Heart right ventricle (tissue), 16 donors: Measurements from ENCODE around the gene NFIB. TPM values are rescaled to one million over a fixed set of nuclear protein-coding genes. Genes with fewer than 3 reads are reported as not detected.
A peak's percentile ranks its signal among the peaks of the same experiment; 100 is the strongest.

ENCODE experiments used
- ATAC-seq, 8 donors: fragments of 200-7000 bp; cut with Tn5 transposase; one replicate each; pipeline ENCODE4 v1.9.1; 2020; ENCODE audit warnings: mild to moderate bottlenecking in 8 of 8, moderate library complexity in 8 of 8, moderate number of reproducible peaks in 1 of 8
- DNase-seq, 2 donors: peaks; one replicate each; pipeline ENCODE4 v3.0.0-alpha.2; 2020
- H3K27ac ChIP-seq, 10 donors: fragments of 200-600 bp; sonication (generic) in 2 of 10; one replicate each; pipeline versions ENCODE4 v1.5.0 to v1.8.0; 2020 to 2022; ENCODE audit warnings: mild to moderate bottlenecking in 3 of 10
- H3K27me3 ChIP-seq, 7 donors: fragments of 200-600 bp; one replicate each; pipeline ENCODE4 v1.8.0; 2021 to 2022; ENCODE audit warnings: mild to moderate bottlenecking in 2 of 7
- H3K36me3 ChIP-seq, 9 donors: fragments of 200-600 bp; sonication (generic) in 1 of 9; one replicate each; pipeline versions ENCODE4 v1.5.0 to v1.8.0; 2020 to 2022; ENCODE audit warnings: mild to moderate bottlenecking in 2 of 9
- H3K4me1 ChIP-seq, 9 donors: fragments of 200-600 bp; sonication (generic) in 1 of 9; one replicate each; pipeline versions ENCODE4 v1.5.0 to v1.8.0; 2020 to 2022; ENCODE audit warnings: mild to moderate bottlenecking in 4 of 9
- H3K4me3 ChIP-seq, 10 donors: fragments of 200-600 bp; sonication (generic) in 2 of 10; one replicate each; pipeline versions ENCODE4 v1.5.0 to v1.8.0; 2020 to 2022; ENCODE audit warnings: mild to moderate bottlenecking in 7 of 10, moderate library complexity in 2 of 10
- H3K9me3 ChIP-seq, 11 donors: fragments of 200-600 bp in 10 of 11; sonication (generic) in 2 of 11; one replicate each; pipeline versions ENCODE4 v1.5.0 to v1.8.0; 2013 to 2022; ENCODE audit warnings: mild to moderate bottlenecking in 2 of 11, control low read depth in 1 of 11, moderate library complexity in 1 of 11
- CTCF ChIP-seq, 9 donors: fragments of 200-600 bp; sonication (generic) in 2 of 9; IDR thresholded peaks; one replicate each; pipeline versions ENCODE4 v1.5.0 to v1.8.0; 2021 to 2022; ENCODE audit warnings: antibody characterized with exemption in 9 of 9, mild to moderate bottlenecking in 5 of 9, moderate library complexity in 1 of 9
- WGBS, 2 donors: extraction: QIAGEN DNeasy Blood & Tissue Kit; methylation state at CpG; one replicate each; pipeline ENCODE4 v1.1.7; 2013; ENCODE audit warnings: inconsistent platforms in 1 of 2; 5-methylcytosine and 5-hydroxymethylcytosine counted together
- intact Hi-C, 10 donors: fragments of 100-400 bp; cut with DNase I; formaldehyde crosslinking; loops; one replicate each; pipeline versions ENCODE4 v1.11.1 to v1.14.2; 2022
- polyA plus RNA-seq, 2 donors: library from polyadenylated mRNA; stranded (reverse); fragments of 200-250 nt; gene quantifications; one replicate each; pipeline ENCODE4 v1.2.3, GENCODE V29; 2013
- total RNA-seq, 10 donors: library from RNA; stranded (reverse); fragmentation: NEBNext Ultra II Directional in 3 of 10; extraction: Animal tissue kit (Norgen Biotek cat#: 25700) in 3 of 10; gene quantifications; one replicate each; pipeline versions ENCODE4 v1.2.1 to v1.2.4, GENCODE V29; 2021 to 2023
- donor health status: Arrhythmogenic right ventricular cardiomyopathy.
- donor health status: ischemic (EF 13 %, LVEDD 7.1; RV severe dilation, severe dysfunction).
- donor health status: healthy with polysubstance abuse.
- donor health status: DM: no; HTN: yes; CAD: no.
- donor health status: DM: no; HTN: no; CAD: no.
- donor health status: ischemic (EF 25% LVEDD 6.9; RV normal size, moderate dysfunction).
- donor health status: ischemic (EF 25% LVEDD 5.7; RV mildly dilated, moderate dysfunction).
- donor health status: healthy.
- donor health status: DM: yes; HTN: yes; CAD: no.
- donor health status: Ischemic cardiomyopathy.
- donor health status: ischemic (EF 35%, LVEDD 5.7; RV mildly dilated, moderate dysfunction).
- donor health status: nonischemic (EF 11% LVEDD 7.7; RV severe dilation, severe dysfunction).
- donor health status: DM: yes; HTN: yes; CAD: no.
- donor health status: PGD.
- donor health status: ischemic (EF 29% LVEDD 5.4; RV normal size, mild dysfunction).
- donor health status: nonischemic (EF 23%, LVEDD 6.1; RV moderate dilation, normal function).

The NFIB gene
- total and polyA plus RNA-seq, 12 donors, result 16.7 to 145 (median 124) TPM

- peaks cover 0 to 28% (median 17%) of the 10 kb centered on the region in 9 donors for H3K4me1 ChIP-seq
- TF ChIP-seq CTCF (IDR thresholded peaks at IDR 0.05), result no peak
- no peaks in the 10 kb centered on the region for H3K36me3 ChIP-seq
- 56 to 65% methylated on average over 13 of the region's 13 CpGs for WGBS, 2 donors
- no peaks in the 10 kb centered on the region for H3K9me3 ChIP-seq
- H3K27ac ChIP-seq, result peak overlapping the region in 1 of 10 donors; percentile 20
- intact Hi-C loops, result no loop called here
- no peak overlapping the region for H3K4me3 ChIP-seq
- no peak for DNase-seq
- H3K27me3 ChIP-seq, result no peaks in the 10 kb centered on the region
- peak in 5 of 8 donors; percentile 48 to 77 (median 59) for ATAC-seq
Observed at GRCh38 chr9:14057368-14058324, 256.3 kb downstream of the NFIB start.

DNA sequence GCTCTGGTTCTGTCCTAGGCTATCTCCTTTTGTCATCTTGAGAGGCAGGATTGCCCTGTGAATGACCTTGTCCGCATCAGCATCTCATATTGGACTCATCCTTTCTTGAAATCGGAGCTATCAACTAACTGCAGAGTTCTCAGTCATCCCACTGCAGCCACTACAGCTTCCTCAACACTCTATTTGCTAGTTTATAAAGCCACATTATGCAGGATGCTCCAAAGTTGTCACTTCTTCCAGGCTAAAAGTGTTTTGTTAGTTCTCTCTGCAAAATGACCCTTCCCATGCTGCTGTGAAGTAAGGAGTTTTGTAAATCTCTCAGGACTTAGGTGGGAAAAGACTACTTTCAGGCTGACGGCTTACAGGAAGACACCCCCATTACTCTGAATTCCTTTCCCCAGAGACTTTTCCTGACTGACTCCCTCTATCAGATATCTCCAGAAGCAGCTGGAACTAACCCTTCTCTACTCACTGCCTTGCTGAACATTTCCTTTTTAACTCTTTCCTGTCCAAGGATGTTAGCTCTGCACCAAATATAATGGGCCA, 257.6 kb downstream of the NFIB start:
- intact Hi-C loops, result no loop called here

DNA sequence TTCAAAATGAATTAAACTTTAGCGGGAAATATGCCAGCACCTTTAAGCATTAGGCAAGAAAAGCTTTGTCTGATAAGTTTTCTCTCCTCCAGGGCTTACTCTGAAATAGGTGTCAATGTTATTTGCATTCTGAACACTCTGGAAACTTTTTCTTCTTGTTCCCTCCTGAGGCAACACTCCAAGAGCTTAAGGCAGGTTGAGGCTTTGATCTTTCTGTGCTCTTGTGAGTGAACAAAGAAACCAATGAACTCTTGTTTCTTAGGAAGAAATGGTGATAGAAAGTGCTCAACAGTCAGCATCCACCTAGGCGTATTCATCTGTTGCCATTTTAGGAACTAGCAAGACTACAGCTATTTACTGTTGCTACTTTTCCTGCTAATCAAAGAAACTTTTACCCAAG, 259.8 kb downstream of the NFIB start:
- no peak for DNase-seq
- WGBS, 2 donors, result 92 to 98% methylated on average over 2 of the region's 2 CpGs
- Histone ChIP-seq H3K27me3 (no peaks in the 10 kb centered on the region), H3K4me1 (peaks cover 0 to 40% (median 17%) of the 10 kb centered on the region in 9 donors), H3K9me3 (peaks cover 0 to 6% (median 0%) of the 10 kb centered on the region in 11 donors), H3K4me3 (no peak overlapping the region), H3K36me3 (no peaks in the 10 kb centered on the region), H3K27ac (no peak overlapping the region)
- no peak for TF ChIP-seq CTCF (IDR thresholded peaks at IDR 0.05)
- no peak for ATAC-seq
- intact Hi-C loops, result no loop called here

More for the DNA sequence above, 257.6 kb downstream of the NFIB start:
- 25 to 49% methylated on average over 3 of the region's 3 CpGs for WGBS, 2 donors
- ATAC-seq, result peak in 4 of 8 donors; percentile 28 to 74 (median 42)
- Histone ChIP-seq H3K4me1 (peaks cover 0 to 40% (median 17%) of the 10 kb centered on the region in 9 donors), H3K9me3 (no peaks in the 10 kb centered on the region), H3K4me3 (no peak overlapping the region), H3K36me3 (no peaks in the 10 kb centered on the region), H3K27me3 (no peaks in the 10 kb centered on the region), H3K27ac (peak overlapping the region in 1 of 10 donors; percentile 29)
- no peak for TF ChIP-seq CTCF (IDR thresholded peaks at IDR 0.05)
- DNase-seq, result no peak

- Histone ChIP-seq H3K27me3 (no peaks in the 10 kb centered on the region), H3K4me3 (no peak overlapping the region), H3K4me1 (peaks cover 0 to 27% (median 12%) of the 10 kb centered on the region in 9 donors), H3K9me3 (peaks cover 0 to 6% (median 0%) of the 10 kb centered on the region in 11 donors), H3K27ac (no peak overlapping the region), H3K36me3 (no peaks in the 10 kb centered on the region)
- no peak for DNase-seq
- intact Hi-C loops, result no loop called here
- peak in 2 of 8 donors; percentile 50 for ATAC-seq
- no peak for TF ChIP-seq CTCF (IDR thresholded peaks at IDR 0.05)
- 69 to 73% methylated on average over 2 of the region's 2 CpGs for WGBS, 2 donors
Observed at GRCh38 chr9:14052359-14052758, 261.6 kb downstream of the NFIB start.
